Adrenal gland (tissue), 12 donors: ENCODE results near the gene SCGN. TPM values are rescaled to one million over a fixed set of nuclear protein-coding genes. Genes with fewer than 3 reads are reported as not detected.

Experiments used
- DNase-seq, 7 donors: peaks; one replicate each; pipeline ENCODE4 v3.0.0-alpha.2; 2019 to 2020
- H3K27ac ChIP-seq, 5 donors: fragments of 200-600 bp; sonication (generic) in 4 of 5; 1 replicate in 3 of 5; 2 replicates in 2 of 5; pipeline versions ENCODE4 v1.5.1 to v1.8.0; 2016 to 2020; ENCODE audit warnings: mild to moderate bottlenecking in 1 of 5
- H3K27me3 ChIP-seq: fragments of 200-600 bp; 2 replicates; pipeline ENCODE4 v1.8.0; 2021
- H3K36me3 ChIP-seq, 2 donors: fragments of 200-600 bp; replicated peaks in 1 of 2; 1 replicate in 1 of 2; 2 replicates in 1 of 2; pipeline versions ENCODE4 v1.5.1 to v1.8.0; 2018 to 2022
- H3K4me1 ChIP-seq, 2 donors: fragments of 200-600 bp; replicated peaks in 1 of 2; 1 replicate in 1 of 2; 2 replicates in 1 of 2; pipeline versions ENCODE4 v1.5.1 to v1.8.0; 2018 to 2021
- H3K4me3 ChIP-seq, 4 donors: fragments of 200-600 bp; sonication (generic) in 3 of 4; one replicate each; pipeline ENCODE4 v1.5.1; 2016 to 2018
- H3K9me3 ChIP-seq, 3 donors: fragments of 200-600 bp; sonication (generic) in 1 of 3; replicated peaks in 1 of 3; 1 replicate in 2 of 3; 2 replicates in 1 of 3; pipeline versions ENCODE4 v1.5.1 to v1.8.0; 2016 to 2021
- POLR2A ChIP-seq, 2 donors: fragments of 450-650 bp; IDR thresholded peaks; one replicate each; pipeline ENCODE4 v1.6.1; 2017; ENCODE audit warnings: antibody characterized with exemption in 2 of 2, mild to moderate bottlenecking in 2 of 2, moderate library complexity in 1 of 2
- WGBS, 4 donors: extraction: QIAGEN DNeasy Blood & Tissue Kit in 2 of 4; methylation state at CpG; one replicate each; pipeline versions ENCODE4 v1.1.5 to v1.1.7; 2013 to 2017; 5-methylcytosine and 5-hydroxymethylcytosine counted together
- intact Hi-C, 2 donors: fragments of 100-400 bp; cut with DNase I; formaldehyde crosslinking; loops; one replicate each; pipeline versions ENCODE4 v1.14.1 to v1.15.0; 2022 to 2023
- polyA plus RNA-seq, 3 donors: library from polyadenylated mRNA; stranded (reverse); fragments of 200-250 nt in 2 of 3; fragments of 350-450 nt in 1 of 3; fragmentation: Illumina TruSeq in 1 of 3; extraction: RNeasy Lipid Tissue Mini Kit (QIAGEN cat#74804) in 1 of 3; gene quantifications; one replicate each; pipeline ENCODE4 v1.2.3, GENCODE V29; 2013 to 2014
- total RNA-seq, 9 donors: library from RNA; depleted of rRNA in 4 of 9; stranded (reverse); fragments of >200 nt in 4 of 9; fragments of 120-200 nt in 1 of 9; fragmentation: NEBNext Ultra II Directional in 1 of 9; extraction: Animal tissue kit (Norgen Biotek cat#: 25700) in 1 of 9; gene quantifications; one replicate each; pipeline versions ENCODE4 v1.1.0 to v1.2.4, GENCODE V29; 2013 to 2023
- TF ChIP-seq, protein P1 (sequence below), 6 experiments: fragments of 450-650 bp in 4 of 6; fragments of 200-600 bp in 2 of 6; sonication (generic) in 1 of 6; IDR thresholded peaks; 1 replicate in 5 of 6; 2 replicates in 1 of 6; pipeline versions ENCODE4 v1.5.1 to v1.8.0; 2016 to 2021; ENCODE audit warnings: antibody characterized with exemption in 6 of 6, mild to moderate bottlenecking in 2 of 6, moderate library complexity in 1 of 6
- donor health status: healthy with polysubstance abuse.
- donor health status: Bipolar disorder and iron deficiency.
- donor health status: DM: yes; HTN: yes; CAD: no.
- donor health status: DM: no; HTN: no; CAD: no.
- donor health status: DM: no; HTN: no; CAD: no.
- donor health status: DM: yes; HTN: yes; CAD: no.

The SCGN gene
- total and polyA plus RNA-seq, 12 donors: 0.19 to 3.7 (median 1.3) TPM

DNA sequence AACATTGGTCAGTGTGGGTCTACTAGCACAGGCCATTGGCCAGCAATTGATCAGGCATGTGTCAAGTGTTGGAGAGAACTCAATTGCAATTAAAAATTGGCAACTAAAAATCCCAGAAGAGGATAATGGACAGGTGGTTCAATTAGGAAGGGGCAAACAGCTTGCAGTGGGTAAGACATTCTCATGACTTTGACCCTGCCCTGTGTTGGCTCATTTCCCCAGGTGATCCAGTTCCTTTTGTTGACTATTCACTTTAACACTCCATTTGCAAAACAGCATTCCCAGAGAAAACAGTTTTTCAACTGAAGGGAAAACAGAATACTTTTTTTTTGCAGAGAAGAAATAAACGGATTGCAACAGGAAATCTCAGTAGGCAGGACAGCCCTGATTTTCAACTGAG is 28.9 kb upstream of the SCGN start:
- H3K36me3 ChIP-seq: no peaks in the 10 kb centered on the region
- no peak for DNase-seq
- H3K4me3 ChIP-seq: no peak overlapping the region
- H3K4me1 ChIP-seq: no peaks in the 10 kb centered on the region
- TF ChIP-seq, protein P1, sequence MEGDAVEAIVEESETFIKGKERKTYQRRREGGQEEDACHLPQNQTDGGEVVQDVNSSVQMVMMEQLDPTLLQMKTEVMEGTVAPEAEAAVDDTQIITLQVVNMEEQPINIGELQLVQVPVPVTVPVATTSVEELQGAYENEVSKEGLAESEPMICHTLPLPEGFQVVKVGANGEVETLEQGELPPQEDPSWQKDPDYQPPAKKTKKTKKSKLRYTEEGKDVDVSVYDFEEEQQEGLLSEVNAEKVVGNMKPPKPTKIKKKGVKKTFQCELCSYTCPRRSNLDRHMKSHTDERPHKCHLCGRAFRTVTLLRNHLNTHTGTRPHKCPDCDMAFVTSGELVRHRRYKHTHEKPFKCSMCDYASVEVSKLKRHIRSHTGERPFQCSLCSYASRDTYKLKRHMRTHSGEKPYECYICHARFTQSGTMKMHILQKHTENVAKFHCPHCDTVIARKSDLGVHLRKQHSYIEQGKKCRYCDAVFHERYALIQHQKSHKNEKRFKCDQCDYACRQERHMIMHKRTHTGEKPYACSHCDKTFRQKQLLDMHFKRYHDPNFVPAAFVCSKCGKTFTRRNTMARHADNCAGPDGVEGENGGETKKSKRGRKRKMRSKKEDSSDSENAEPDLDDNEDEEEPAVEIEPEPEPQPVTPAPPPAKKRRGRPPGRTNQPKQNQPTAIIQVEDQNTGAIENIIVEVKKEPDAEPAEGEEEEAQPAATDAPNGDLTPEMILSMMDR (IDR thresholded peaks at IDR 0.05): no peak
- TF ChIP-seq POLR2A (IDR thresholded peaks at IDR 0.05): no peak
- no peaks in the 10 kb centered on the region for H3K27me3 ChIP-seq
- WGBS, 4 donors: 63 to 66% (median 65%) methylated on average over 1 of the region's 1 CpG
- no peak overlapping the region for H3K27ac ChIP-seq
- H3K9me3 ChIP-seq: no peaks in the 10 kb centered on the region
- intact Hi-C loops: no loop called here

GRCh38 chr6:25623879-25624278 is 28.1 kb upstream of the SCGN start:
- WGBS, 4 donors: 70 to 89% (median 73%) methylated on average over 1 of the region's 1 CpG
- intact Hi-C loops: no loop called here
- Histone ChIP-seq H3K27me3 (no peaks in the 10 kb centered on the region), H3K9me3 (no peaks in the 10 kb centered on the region), H3K27ac (no peak overlapping the region), H3K4me3 (no peak overlapping the region), H3K4me1 (no peaks in the 10 kb centered on the region), H3K36me3 (no peaks in the 10 kb centered on the region)
- DNase-seq: peak in 1 of 7 donors; percentile 5
- TF ChIP-seq POLR2A (IDR thresholded peaks at IDR 0.05): no peak

DNA sequence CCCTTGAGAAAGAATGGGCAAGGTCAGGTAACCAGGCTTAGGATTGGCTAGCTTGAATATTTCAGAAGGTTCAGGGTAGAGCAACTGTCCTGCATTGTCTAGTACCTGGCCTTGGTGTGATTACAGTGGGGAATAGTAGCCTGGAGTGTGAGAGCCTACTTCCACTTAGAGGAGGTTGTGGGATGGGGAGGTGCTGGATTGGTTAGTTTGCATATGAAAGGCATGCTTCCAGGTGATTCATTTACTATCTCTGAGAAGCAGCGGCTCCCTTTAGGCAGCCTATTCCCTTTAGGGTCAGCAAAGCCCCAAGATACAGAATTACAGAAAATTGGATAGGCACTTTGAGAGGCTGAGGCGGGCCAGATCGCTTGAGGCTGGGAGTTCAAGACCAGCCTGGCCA is 25.0 kb upstream of the SCGN start:
- no peaks in the 10 kb centered on the region for H3K36me3 ChIP-seq
- TF ChIP-seq, protein P1 (IDR thresholded peaks at IDR 0.05): no peak
- TF ChIP-seq POLR2A (IDR thresholded peaks at IDR 0.05): no peak
- DNase-seq: no peak
- WGBS, 4 donors: 74 to 89% (median 83%) methylated on average over 3 of the region's 3 CpGs
- H3K9me3 ChIP-seq: no peaks in the 10 kb centered on the region
- H3K27ac ChIP-seq: no peak overlapping the region
- intact Hi-C loops: no loop called here
- H3K4me3 ChIP-seq: no peak overlapping the region
- no peaks in the 10 kb centered on the region for H3K27me3 ChIP-seq
- H3K4me1 ChIP-seq: no peaks in the 10 kb centered on the region

GRCh38 chr6:25628471-25629197 is 23.4 kb upstream of the SCGN start:
- Histone ChIP-seq H3K36me3 (no peaks in the 10 kb centered on the region), H3K4me1 (no peaks in the 10 kb centered on the region), H3K4me3 (no peak overlapping the region), H3K27me3 (no peaks in the 10 kb centered on the region), H3K9me3 (no peaks in the 10 kb centered on the region), H3K27ac (no peak overlapping the region)
- intact Hi-C loops: no loop called here
- no peak for TF ChIP-seq POLR2A (IDR thresholded peaks at IDR 0.05)
- TF ChIP-seq, protein P1 (IDR thresholded peaks at IDR 0.05): no peak
- no peak for DNase-seq
- 79 to 85% (median 80%) methylated on average over 4 of the region's 4 CpGs for WGBS, 4 donors

DNA sequence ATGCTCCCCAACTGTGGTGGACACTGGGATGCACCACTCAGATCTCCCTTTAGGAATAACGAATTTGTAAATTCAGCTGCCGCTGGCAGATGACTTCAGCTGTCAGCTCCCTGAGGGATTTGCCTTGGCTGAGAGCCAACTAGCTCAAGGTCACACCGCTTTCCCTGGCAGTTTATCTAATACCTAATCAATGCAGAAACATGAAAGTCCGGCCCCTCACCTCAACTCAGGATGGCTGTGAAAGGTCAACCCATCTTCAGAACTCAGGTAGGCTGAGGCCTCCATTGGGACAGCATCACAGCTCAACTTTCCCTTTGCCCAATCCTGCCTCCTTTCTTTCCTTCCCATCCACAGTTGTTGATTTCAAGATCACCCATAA is 22.8 kb upstream of the SCGN start:
- 26 to 50% (median 34%) methylated on average over 4 of the region's 4 CpGs for WGBS, 4 donors
- intact Hi-C loops: no loop called here

More for the DNA sequence above, 22.8 kb upstream of the SCGN start:
- H3K4me3 ChIP-seq: no peak overlapping the region
- no peaks in the 10 kb centered on the region for H3K4me1 ChIP-seq
- no peaks in the 10 kb centered on the region for H3K36me3 ChIP-seq
- no peak overlapping the region for H3K27ac ChIP-seq
- no peaks in the 10 kb centered on the region for H3K27me3 ChIP-seq
- TF ChIP-seq, protein P1 (IDR thresholded peaks at IDR 0.05): no peak
- TF ChIP-seq POLR2A (IDR thresholded peaks at IDR 0.05): no peak
- DNase-seq: no peak
- no peaks in the 10 kb centered on the region for H3K9me3 ChIP-seq
